Measurements from ENCODE around the gene HHATL. TPM values are rescaled to one million over a fixed set of nuclear protein-coding genes. Genes with fewer than 3 reads are reported as not detected.

Gene HHATL
- total and polyA plus RNA-seq, 10 of the 15 experiments (the other 5 are each of a cell fraction or from before 2014, with no cell fraction given) = not detected

DNA sequence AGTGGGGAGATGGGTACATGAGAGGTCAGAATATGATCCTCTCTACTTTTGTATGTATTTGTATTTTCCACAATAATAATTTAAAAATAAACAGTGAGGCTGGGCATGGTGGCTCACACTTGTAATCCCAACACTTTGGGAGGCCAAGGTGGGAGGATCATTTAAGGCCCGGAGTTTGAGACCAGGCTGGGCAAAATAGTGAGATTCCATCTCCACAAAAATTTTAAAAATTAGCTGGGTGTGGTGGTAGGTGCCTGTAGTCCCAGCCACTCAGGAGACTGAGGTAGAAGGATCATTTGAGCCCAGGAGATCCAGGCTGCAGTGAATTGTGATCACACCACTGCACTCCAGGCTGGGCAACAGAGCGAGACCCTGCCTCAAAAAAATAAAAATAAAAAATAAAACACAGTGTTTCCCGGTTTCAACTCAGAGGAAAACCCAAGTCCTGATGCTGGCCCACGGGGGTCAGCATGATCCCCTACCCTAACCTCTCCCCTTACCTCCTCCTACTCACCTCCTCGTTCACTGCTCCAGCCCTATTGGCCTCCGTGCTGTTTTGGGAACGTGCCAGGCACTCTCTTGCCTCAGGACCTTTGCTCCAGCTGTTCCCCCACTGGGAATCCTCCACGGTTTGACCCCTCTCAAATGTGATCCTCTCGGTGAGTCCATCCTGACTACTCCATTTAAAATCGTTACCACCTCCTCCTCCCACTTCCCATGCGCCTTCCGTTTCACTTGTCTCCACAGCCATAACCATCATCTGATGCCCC is 20.1 kb downstream of the HHATL start (continued):
- TF ChIP-seq, protein P1, sequence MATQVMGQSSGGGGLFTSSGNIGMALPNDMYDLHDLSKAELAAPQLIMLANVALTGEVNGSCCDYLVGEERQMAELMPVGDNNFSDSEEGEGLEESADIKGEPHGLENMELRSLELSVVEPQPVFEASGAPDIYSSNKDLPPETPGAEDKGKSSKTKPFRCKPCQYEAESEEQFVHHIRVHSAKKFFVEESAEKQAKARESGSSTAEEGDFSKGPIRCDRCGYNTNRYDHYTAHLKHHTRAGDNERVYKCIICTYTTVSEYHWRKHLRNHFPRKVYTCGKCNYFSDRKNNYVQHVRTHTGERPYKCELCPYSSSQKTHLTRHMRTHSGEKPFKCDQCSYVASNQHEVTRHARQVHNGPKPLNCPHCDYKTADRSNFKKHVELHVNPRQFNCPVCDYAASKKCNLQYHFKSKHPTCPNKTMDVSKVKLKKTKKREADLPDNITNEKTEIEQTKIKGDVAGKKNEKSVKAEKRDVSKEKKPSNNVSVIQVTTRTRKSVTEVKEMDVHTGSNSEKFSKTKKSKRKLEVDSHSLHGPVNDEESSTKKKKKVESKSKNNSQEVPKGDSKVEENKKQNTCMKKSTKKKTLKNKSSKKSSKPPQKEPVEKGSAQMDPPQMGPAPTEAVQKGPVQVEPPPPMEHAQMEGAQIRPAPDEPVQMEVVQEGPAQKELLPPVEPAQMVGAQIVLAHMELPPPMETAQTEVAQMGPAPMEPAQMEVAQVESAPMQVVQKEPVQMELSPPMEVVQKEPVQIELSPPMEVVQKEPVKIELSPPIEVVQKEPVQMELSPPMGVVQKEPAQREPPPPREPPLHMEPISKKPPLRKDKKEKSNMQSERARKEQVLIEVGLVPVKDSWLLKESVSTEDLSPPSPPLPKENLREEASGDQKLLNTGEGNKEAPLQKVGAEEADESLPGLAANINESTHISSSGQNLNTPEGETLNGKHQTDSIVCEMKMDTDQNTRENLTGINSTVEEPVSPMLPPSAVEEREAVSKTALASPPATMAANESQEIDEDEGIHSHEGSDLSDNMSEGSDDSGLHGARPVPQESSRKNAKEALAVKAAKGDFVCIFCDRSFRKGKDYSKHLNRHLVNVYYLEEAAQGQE (IDR thresholded peaks at IDR 0.05; ENCODE audit: low read depth, low read length) = no peak
- no peak for TF ChIP-seq ASH2L (IDR thresholded peaks at IDR 0.05; ENCODE audit: borderline replicate concordance, low read depth)
- TF ChIP-seq CBFB (IDR thresholded peaks at IDR 0.05; ENCODE audit: low read depth) = no peak
- TF ChIP-seq NRF1 (conservative IDR thresholded peaks at IDR 0.05; ENCODE audit: low read depth, low read length) = no peak
- TF ChIP-seq KDM1A (IDR thresholded peaks at IDR 0.05; ENCODE audit: borderline replicate concordance) = no peak
- TF ChIP-seq, protein P2, sequence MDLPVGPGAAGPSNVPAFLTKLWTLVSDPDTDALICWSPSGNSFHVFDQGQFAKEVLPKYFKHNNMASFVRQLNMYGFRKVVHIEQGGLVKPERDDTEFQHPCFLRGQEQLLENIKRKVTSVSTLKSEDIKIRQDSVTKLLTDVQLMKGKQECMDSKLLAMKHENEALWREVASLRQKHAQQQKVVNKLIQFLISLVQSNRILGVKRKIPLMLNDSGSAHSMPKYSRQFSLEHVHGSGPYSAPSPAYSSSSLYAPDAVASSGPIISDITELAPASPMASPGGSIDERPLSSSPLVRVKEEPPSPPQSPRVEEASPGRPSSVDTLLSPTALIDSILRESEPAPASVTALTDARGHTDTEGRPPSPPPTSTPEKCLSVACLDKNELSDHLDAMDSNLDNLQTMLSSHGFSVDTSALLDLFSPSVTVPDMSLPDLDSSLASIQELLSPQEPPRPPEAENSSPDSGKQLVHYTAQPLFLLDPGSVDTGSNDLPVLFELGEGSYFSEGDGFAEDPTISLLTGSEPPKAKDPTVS (IDR thresholded peaks at IDR 0.05; ENCODE audit: low read depth, low read length) = no peak
- no peak for TF ChIP-seq SREBF2 (IDR thresholded peaks at IDR 0.05; ENCODE audit: low read length)
